ENCODE measurements around the gene S100B. TPM values are rescaled to one million over a fixed set of nuclear protein-coding genes. Genes with fewer than 3 reads are reported as not detected.

The S100B gene
- total RNA-seq (10 to 100 TPM in 2 of 5 donors, 1 to 10 TPM in 2, under 1 TPM in 1; 0.49 to 11.4 (median 8.9) TPM), total RNA-seq (0 to 14.7 (median 2.7) reads per million in 29 experiments)
- 7.8 TPM for total RNA-seq (2013)

DNA sequence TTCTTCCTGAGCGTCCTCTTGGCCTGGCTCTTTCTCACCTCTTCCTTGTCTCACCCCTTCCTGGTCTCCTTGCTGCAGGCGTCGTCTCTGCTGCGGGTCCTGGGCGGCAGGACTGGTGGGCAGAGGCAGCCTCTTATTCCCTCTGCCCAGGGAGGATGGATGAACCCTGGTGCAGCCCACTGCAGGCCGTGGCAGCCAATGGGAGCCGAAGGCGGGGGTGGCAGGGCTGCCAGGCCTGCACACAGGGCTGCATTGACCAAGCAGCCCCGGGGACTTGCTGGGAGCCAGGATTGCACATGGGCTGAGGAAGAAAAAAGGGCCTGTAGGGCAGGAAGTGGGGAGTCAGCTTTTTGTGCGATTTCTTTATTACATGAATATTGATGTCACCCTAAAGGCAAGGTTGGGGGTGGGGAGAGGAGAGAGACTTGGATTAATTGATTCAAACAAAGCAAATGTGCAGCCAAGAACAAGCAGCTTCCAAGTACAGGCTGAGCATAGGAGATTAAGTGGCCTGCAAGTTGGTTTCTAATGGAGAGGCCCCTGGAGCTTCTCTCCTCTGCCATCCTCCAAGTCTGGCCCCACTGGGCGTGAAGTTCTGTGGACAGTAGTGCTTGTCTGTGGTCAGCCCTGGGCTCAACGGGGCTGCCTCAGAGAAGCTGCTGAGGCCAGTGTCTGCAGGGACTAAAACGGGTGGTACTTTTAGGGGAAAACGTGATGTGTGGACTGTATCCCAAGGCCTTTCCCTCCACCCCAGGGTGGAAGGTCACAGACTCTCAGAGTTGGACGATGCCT is at the start of gene S100B:
Gene S100B, minus strand, starts transcription at position 108 of the 792 bp plus-strand sequence. CDS start 2,667 bp downstream, outside the sequence.
- Histone ChIP-seq H3K27ac (ENCODE audit: low read length) (peak within 1 kb of the TSS; percentile 56), H3K4me1 (ENCODE audit: control insufficient read depth in 1 of 2, extremely low read depth in 1 of 2, insufficient read depth in 2 of 2, low read length in 2 of 2) (peaks cover 23 to 33% of the 10 kb centered on the region in 2 experiments), H3K27me3 (replicated peaks in 1 of 2; ENCODE audit: control insufficient read depth in 2 of 2, extremely low read depth in 1 of 2, insufficient read depth in 2 of 2, low read length in 1 of 2) (no peaks in the 10 kb centered on the region), H3K36me3 (ENCODE audit: control insufficient read depth in 2 of 2, extremely low read depth in 1 of 2, insufficient read depth in 1 of 2, low read length in 1 of 2) (no peaks in the 10 kb centered on the region), H3K9me3 (no peaks in the 10 kb centered on the region), H3K4me3 (ENCODE audit: control insufficient read depth in 1 of 2, extremely low read depth in 1 of 2, low read length in 1 of 2) (peak within 1 kb of the TSS; percentile 1 to 10)
- Mint-ChIP-seq H3K27me3 (no peaks in the 10 kb centered on the region), H3K36me3 (no peaks in the 10 kb centered on the region), H3K9me3 (no peaks in the 10 kb centered on the region), H3K27ac (peak within 1 kb of the TSS; percentile 80 to 90), H3K4me1 (peaks cover 44 to 71% (median 50%) of the 10 kb centered on the region in 3 donors), H3K4me3 (peak within 1 kb of the TSS in 2 of 3 donors; percentile 62 to 72)
- 79% methylated on average over 12 of the region's 15 CpGs for WGBS (ENCODE audit: insufficient coverage)
- ChIA-PET POLR2A (interaction anchor here (0.9 to 1.4 kb wide), 2 partner anchors 21 to 27 kb away, joined by 3 to 4 read pairs; no protein-coding TSS in a partner anchor), CTCF (no interaction called here)
- ATAC-seq (replicated peaks in 1 of 4) (peak; percentile 26 to 60 (median 28)), DNase-seq (peak in 7 of 35 experiments; percentile 6 to 34 (median 32))

DNA sequence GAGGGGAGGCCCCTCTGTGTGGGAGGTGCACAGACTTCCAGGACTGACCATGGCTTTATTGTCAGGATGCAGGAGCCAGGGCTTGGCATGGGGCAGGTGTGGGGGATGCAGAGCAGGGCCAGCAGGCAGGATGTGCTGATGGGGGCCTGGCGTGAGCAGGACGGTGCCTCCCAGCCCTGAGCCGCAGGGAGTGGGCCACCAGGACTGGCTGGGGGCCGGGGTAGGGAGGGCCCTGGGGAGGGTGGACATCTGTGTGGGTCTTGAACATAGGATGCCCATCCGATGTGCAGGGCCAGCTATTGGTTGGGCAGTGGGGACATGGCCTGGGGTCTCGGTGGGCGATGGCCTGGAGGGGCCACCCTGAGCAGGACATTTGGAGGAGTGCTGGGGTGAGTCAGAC is 46.2 kb upstream of the S100B start:
- Mint-ChIP-seq H3K27me3 (no peaks in the 10 kb centered on the region), H3K27ac (peak overlapping the region in 1 of 2 donors; percentile 28), H3K36me3 (peaks cover 94% of the 10 kb centered on the region), H3K4me3 (no peak overlapping the region), H3K4me1 (peaks cover 34 to 48% (median 45%) of the 10 kb centered on the region in 3 donors), H3K9me3 (peaks cover 4 to 23% (median 17%) of the 10 kb centered on the region in 3 donors)
- ChIA-PET CTCF (no interaction called here), POLR2A (no interaction called here)
- ATAC-seq (replicated peaks in 1 of 4) (no peak), DNase-seq (no peak)
- Histone ChIP-seq H3K27ac (ENCODE audit: low read length) (no peak overlapping the region), H3K9me3 (peaks cover 7% of the 10 kb centered on the region), H3K4me1 (ENCODE audit: control insufficient read depth in 1 of 2, extremely low read depth in 1 of 2, insufficient read depth in 2 of 2, low read length in 2 of 2) (peaks cover 0 to 25% of the 10 kb centered on the region in 2 experiments), H3K36me3 (ENCODE audit: control insufficient read depth in 2 of 2, extremely low read depth in 1 of 2, insufficient read depth in 1 of 2, low read length in 1 of 2) (peaks cover 52 to 88% of the 10 kb centered on the region in 2 donors), H3K4me3 (ENCODE audit: control insufficient read depth in 1 of 2, extremely low read depth in 1 of 2, low read length in 1 of 2) (no peak overlapping the region), H3K27me3 (replicated peaks in 1 of 2; ENCODE audit: control insufficient read depth in 2 of 2, extremely low read depth in 1 of 2, insufficient read depth in 2 of 2, low read length in 1 of 2) (no peaks in the 10 kb centered on the region)
- 100% methylated on average over 7 of the region's 7 CpGs for WGBS (ENCODE audit: insufficient coverage)

DNA sequence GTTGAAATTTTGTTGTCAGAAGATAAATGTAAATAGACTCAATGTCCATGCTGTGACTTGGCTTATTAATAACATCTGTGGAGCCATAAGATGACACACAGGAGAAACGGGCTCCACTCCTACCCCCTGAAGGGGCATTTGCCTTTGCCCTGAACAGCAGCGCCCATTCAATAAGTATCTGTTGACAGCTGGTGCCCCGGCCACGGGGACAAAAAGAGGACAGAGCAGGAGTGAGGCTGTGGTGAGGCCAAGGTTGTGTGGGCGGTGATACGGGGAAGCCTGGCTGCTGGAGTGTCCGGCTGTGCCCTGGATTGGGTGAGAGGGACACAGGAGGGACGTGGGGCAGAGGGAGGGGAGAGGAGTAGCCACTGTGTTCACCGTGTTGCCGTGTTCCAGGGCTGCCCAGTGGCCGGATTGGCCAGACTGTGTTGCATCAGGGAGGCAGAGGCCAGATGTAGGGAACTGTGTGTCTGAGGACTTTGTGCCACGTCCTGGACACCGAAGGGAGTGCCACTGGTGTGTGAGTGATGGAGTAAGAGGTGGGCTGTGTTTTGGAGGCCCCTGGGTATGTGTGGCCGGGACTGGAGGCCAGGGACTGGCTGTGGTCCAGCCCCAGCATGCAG is 45.7 kb upstream of the S100B start:
- Histone ChIP-seq H3K4me1 (ENCODE audit: control insufficient read depth in 1 of 2, extremely low read depth in 1 of 2, insufficient read depth in 2 of 2, low read length in 2 of 2) (peaks cover 0 to 30% of the 10 kb centered on the region in 2 experiments), H3K4me3 (ENCODE audit: control insufficient read depth in 1 of 2, extremely low read depth in 1 of 2, low read length in 1 of 2) (no peak overlapping the region), H3K9me3 (peaks cover 7% of the 10 kb centered on the region), H3K27me3 (replicated peaks in 1 of 2; ENCODE audit: control insufficient read depth in 2 of 2, extremely low read depth in 1 of 2, insufficient read depth in 2 of 2, low read length in 1 of 2) (no peaks in the 10 kb centered on the region), H3K27ac (ENCODE audit: low read length) (no peak overlapping the region), H3K36me3 (ENCODE audit: control insufficient read depth in 2 of 2, extremely low read depth in 1 of 2, insufficient read depth in 1 of 2, low read length in 1 of 2) (peaks cover 52 to 90% of the 10 kb centered on the region in 2 donors)
- DNase-seq (no peak), ATAC-seq (replicated peaks in 1 of 4) (no peak)
- WGBS (ENCODE audit: insufficient coverage): 96% methylated on average over 13 of the region's 14 CpGs
- Mint-ChIP-seq H3K4me3 (no peak overlapping the region), H3K36me3 (peaks cover 94% of the 10 kb centered on the region), H3K27me3 (no peaks in the 10 kb centered on the region), H3K4me1 (peaks cover 39 to 53% (median 46%) of the 10 kb centered on the region in 3 donors), H3K27ac (no peak overlapping the region), H3K9me3 (peaks cover 2 to 21% (median 15%) of the 10 kb centered on the region in 3 donors)
- POLR2A ChIA-PET: no interaction called here
- CTCF ChIA-PET: no interaction called here

DNA sequence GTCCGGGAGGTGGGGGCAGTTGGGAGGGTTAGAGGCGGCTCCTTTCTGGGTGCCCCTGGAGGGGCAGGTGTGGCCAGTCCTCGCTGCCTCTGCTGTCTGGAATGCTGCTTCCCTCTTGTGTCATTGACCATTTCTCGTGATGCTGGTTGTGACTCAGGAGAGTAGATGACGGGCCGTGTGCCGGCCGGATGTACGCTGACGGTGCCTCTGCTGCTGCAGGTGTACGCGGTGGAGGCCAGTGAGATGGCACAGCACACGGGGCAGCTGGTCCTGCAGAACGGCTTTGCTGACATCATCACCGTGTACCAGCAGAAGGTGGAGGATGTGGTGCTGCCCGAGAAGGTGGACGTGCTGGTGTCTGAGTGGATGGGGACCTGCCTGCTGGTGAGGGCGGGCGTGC is 44.5 kb upstream of the S100B start:
- WGBS (ENCODE audit: insufficient coverage): 98% methylated on average over 18 of the region's 19 CpGs
- Histone ChIP-seq H3K27ac (ENCODE audit: low read length) (no peak overlapping the region), H3K4me1 (ENCODE audit: control insufficient read depth in 1 of 2, extremely low read depth in 1 of 2, insufficient read depth in 2 of 2, low read length in 2 of 2) (peaks cover 0 to 30% of the 10 kb centered on the region in 2 experiments), H3K9me3 (peaks cover under 1% of the 10 kb centered on the region), H3K4me3 (ENCODE audit: control insufficient read depth in 1 of 2, extremely low read depth in 1 of 2, low read length in 1 of 2) (no peak overlapping the region), H3K27me3 (replicated peaks in 1 of 2; ENCODE audit: control insufficient read depth in 2 of 2, extremely low read depth in 1 of 2, insufficient read depth in 2 of 2, low read length in 1 of 2) (no peaks in the 10 kb centered on the region), H3K36me3 (ENCODE audit: control insufficient read depth in 2 of 2, extremely low read depth in 1 of 2, insufficient read depth in 1 of 2, low read length in 1 of 2) (peaks cover 53 to 95% of the 10 kb centered on the region in 2 donors)
- ATAC-seq (replicated peaks in 1 of 4) (no peak), DNase-seq (no peak)
- ChIA-PET POLR2A (no interaction called here), CTCF (no interaction called here)
- Mint-ChIP-seq H3K36me3 (peaks cover 90% of the 10 kb centered on the region), H3K4me1 (peaks cover 40 to 56% (median 49%) of the 10 kb centered on the region in 3 donors), H3K27ac (no peak overlapping the region), H3K27me3 (no peaks in the 10 kb centered on the region), H3K9me3 (peaks cover 0 to 12% (median 6%) of the 10 kb centered on the region in 3 donors), H3K4me3 (no peak overlapping the region)

GRCh38 chr21:46648539-46648938 is 43.7 kb upstream of the S100B start:
- Mint-ChIP-seq H3K27ac (no peak overlapping the region), H3K36me3 (peaks cover 87% of the 10 kb centered on the region), H3K4me3 (no peak overlapping the region), H3K4me1 (peaks cover 40 to 56% (median 51%) of the 10 kb centered on the region in 3 donors), H3K27me3 (no peaks in the 10 kb centered on the region), H3K9me3 (peaks cover 0 to 5% (median 0%) of the 10 kb centered on the region in 3 donors)
- WGBS (ENCODE audit: insufficient coverage): 97% methylated on average over 21 of the region's 27 CpGs
- DNase-seq (no peak), ATAC-seq (replicated peaks in 1 of 4) (no peak)
- CTCF ChIA-PET: no interaction called here
- H3K27me3 ChIP-seq (replicated peaks in 1 of 2; ENCODE audit: control insufficient read depth in 2 of 2, extremely low read depth in 1 of 2, insufficient read depth in 2 of 2, low read length in 1 of 2): no peaks in the 10 kb centered on the region
- H3K9me3 ChIP-seq: no peaks in the 10 kb centered on the region
- H3K27ac ChIP-seq (ENCODE audit: low read length): no peak overlapping the region
- peaks cover 53 to 95% of the 10 kb centered on the region in 2 donors for H3K36me3 ChIP-seq (ENCODE audit: control insufficient read depth in 2 of 2, extremely low read depth in 1 of 2, insufficient read depth in 1 of 2, low read length in 1 of 2)
- H3K4me1 ChIP-seq (ENCODE audit: control insufficient read depth in 1 of 2, extremely low read depth in 1 of 2, insufficient read depth in 2 of 2, low read length in 2 of 2): peaks cover 0 to 30% of the 10 kb centered on the region in 2 experiments
- no peak overlapping the region for H3K4me3 ChIP-seq (ENCODE audit: control insufficient read depth in 1 of 2, extremely low read depth in 1 of 2, low read length in 1 of 2)
- POLR2A ChIA-PET: no interaction called here

DNA sequence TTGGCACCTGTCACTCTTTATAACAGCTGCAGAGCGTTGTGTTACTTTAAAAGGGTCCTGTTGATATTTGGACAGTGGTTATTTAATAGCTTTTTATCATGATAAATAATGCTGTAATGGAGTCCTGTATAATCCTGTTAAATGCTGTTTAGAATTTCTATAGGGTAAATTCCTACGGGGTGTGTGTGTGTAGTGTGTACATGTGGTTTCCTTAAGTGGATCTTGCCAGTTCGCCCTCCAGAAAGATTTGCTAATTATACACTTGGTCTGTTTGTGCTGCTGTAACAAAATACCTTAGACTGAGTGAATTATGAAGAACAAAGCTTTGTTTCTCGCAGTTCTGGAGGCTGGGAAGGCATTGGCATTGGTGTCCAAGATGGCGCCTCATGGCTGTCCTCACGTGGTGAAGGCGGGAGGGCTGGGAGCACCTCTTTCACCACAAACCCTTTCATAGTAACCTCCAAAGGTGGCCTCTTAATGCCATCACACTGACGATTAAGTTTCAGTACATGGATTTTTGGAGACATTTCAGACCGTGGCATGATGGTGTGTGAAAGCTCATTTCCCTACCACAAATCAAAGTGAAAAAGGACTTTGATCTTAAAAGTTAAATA is 41.8 kb upstream of the S100B start:
- Mint-ChIP-seq H3K36me3 (peaks cover 74% of the 10 kb centered on the region), H3K27ac (peak overlapping the region in 1 of 2 donors; percentile 64), H3K4me1 (peaks cover 42 to 58% (median 57%) of the 10 kb centered on the region in 3 donors), H3K27me3 (no peaks in the 10 kb centered on the region), H3K9me3 (no peaks in the 10 kb centered on the region), H3K4me3 (peak overlapping the region in 1 of 3 donors; percentile 42)
- H3K4me1 ChIP-seq (ENCODE audit: control insufficient read depth in 1 of 2, extremely low read depth in 1 of 2, insufficient read depth in 2 of 2, low read length in 2 of 2): peaks cover 0 to 34% of the 10 kb centered on the region in 2 experiments
- no peak overlapping the region for H3K4me3 ChIP-seq (ENCODE audit: control insufficient read depth in 1 of 2, extremely low read depth in 1 of 2, low read length in 1 of 2)
- no peaks in the 10 kb centered on the region for H3K27me3 ChIP-seq (replicated peaks in 1 of 2; ENCODE audit: control insufficient read depth in 2 of 2, extremely low read depth in 1 of 2, insufficient read depth in 2 of 2, low read length in 1 of 2)
- H3K9me3 ChIP-seq: no peaks in the 10 kb centered on the region
- ChIA-PET POLR2A (interaction anchor here in 1 of 2 donors (0.6 to 0.9 kb wide), 2 partner anchors 88 to 127 kb away, joined by 3 read pairs; no protein-coding TSS in a partner anchor), CTCF (no interaction called here)
- DNase-seq (no peak), ATAC-seq (replicated peaks in 1 of 4) (no peak)
- 88% methylated on average over 2 of the region's 9 CpGs for WGBS (ENCODE audit: insufficient coverage)
- H3K36me3 ChIP-seq (ENCODE audit: control insufficient read depth in 2 of 2, extremely low read depth in 1 of 2, insufficient read depth in 1 of 2, low read length in 1 of 2): peaks cover 40 to 96% of the 10 kb centered on the region in 2 donors
- no peak overlapping the region for H3K27ac ChIP-seq (ENCODE audit: low read length)
